Measurements from ENCODE around the gene ZNF700. TPM values are rescaled to one million over a fixed set of nuclear protein-coding genes. Genes with fewer than 3 reads are reported as not detected.

Gene ZNF700
- total RNA-seq, 1 donor from 2014 or later = 3.3 TPM

DNA sequence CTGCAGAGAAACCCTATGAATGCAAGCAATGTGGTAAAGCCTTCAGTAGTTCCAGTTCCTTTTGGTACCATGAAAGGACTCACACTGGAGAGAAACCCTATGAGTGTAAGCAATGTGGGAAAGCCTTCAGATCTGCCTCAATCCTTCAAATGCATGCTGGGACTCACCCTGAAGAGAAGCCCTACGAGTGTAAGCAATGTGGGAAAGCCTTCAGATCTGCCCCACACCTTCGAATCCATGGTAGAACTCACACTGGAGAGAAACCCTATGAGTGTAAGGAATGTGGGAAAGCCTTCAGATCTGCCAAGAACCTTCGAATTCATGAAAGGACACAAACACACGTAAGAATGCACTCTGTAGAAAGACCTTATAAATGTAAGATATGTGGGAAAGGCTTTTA, 54.6 kb downstream of the ZNF700 start:
- TF ChIP-seq, protein P1, sequence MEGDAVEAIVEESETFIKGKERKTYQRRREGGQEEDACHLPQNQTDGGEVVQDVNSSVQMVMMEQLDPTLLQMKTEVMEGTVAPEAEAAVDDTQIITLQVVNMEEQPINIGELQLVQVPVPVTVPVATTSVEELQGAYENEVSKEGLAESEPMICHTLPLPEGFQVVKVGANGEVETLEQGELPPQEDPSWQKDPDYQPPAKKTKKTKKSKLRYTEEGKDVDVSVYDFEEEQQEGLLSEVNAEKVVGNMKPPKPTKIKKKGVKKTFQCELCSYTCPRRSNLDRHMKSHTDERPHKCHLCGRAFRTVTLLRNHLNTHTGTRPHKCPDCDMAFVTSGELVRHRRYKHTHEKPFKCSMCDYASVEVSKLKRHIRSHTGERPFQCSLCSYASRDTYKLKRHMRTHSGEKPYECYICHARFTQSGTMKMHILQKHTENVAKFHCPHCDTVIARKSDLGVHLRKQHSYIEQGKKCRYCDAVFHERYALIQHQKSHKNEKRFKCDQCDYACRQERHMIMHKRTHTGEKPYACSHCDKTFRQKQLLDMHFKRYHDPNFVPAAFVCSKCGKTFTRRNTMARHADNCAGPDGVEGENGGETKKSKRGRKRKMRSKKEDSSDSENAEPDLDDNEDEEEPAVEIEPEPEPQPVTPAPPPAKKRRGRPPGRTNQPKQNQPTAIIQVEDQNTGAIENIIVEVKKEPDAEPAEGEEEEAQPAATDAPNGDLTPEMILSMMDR (IDR thresholded peaks at IDR 0.05; ENCODE audit: borderline replicate concordance) = no peak
- intact Hi-C loops (cut with micrococcal nuclease) = no loop called here
- Histone ChIP-seq H3K27me3 (ENCODE audit: low read depth) (no peaks in the 10 kb centered on the region), H3K27ac (replicated peaks) (no peak overlapping the region), H3K36me3 (peaks cover 47% of the 10 kb centered on the region), H3K4me1 (no peaks in the 10 kb centered on the region), H3K4me3 (no peak overlapping the region), H3K9me3 (replicated peaks) (peaks cover 74% of the 10 kb centered on the region)
- no peak for DNase-seq

DNA sequence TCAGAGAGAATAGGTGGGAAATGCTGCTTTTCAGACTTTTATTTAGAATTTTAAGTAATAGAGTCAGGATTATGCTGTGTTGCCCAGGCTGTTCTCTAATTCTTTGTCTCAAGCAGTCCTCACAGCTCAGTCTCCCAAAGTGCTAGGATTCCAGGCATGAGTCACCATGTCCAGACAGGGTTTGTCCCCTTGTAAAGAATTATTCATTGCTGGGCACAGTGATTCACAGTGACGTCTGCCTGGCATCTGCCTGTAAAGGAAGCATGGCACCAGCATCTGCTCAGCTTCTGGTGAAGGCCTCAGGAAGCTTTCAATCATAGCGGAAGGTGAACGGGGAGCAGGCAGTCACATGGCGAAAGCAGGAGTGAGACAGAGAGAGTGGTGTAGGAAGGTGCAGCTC, 57.6 kb downstream of the ZNF700 start:
- peaks cover 54% of the 10 kb centered on the region for H3K9me3 ChIP-seq (replicated peaks)
- intact Hi-C loops (cut with micrococcal nuclease) = loop anchor here (10.0 kb wide), 1 partner anchor 58 kb away; the partner anchor contains the start of gene ZNF700
- TF ChIP-seq, protein P1 (IDR thresholded peaks at IDR 0.05; ENCODE audit: borderline replicate concordance) = no peak

DNA sequence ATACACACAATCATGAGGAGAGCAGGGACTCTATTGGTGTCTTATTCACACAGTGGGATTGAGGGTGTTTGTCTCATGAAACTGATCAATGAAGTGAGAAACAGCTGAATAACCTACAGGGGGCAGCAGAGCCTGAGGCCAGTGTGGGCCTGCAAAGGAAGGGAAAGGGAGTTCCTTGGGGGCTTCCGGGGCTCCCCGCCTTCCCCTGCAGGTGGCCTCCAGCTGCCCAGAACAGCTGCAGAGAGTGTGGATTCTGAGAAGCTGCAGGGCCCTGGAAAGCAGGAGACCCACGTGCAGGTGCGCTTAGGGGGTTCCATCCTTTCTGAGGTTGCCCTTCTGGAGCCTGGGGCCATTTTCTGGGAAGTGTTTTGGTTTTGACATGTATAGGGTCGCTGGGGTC, 60.1 kb downstream of the ZNF700 start:
- peaks cover 28% of the 10 kb centered on the region for H3K4me1 ChIP-seq
- H3K36me3 ChIP-seq = peaks cover 8% of the 10 kb centered on the region
- H3K9me3 ChIP-seq (replicated peaks) = peaks cover 29% of the 10 kb centered on the region
- no peak overlapping the region for H3K27ac ChIP-seq (replicated peaks)
- DNase-seq = no peak
- no peak overlapping the region for H3K4me3 ChIP-seq
- no peaks in the 10 kb centered on the region for H3K27me3 ChIP-seq (ENCODE audit: low read depth)
- TF ChIP-seq, protein P1 (IDR thresholded peaks at IDR 0.05; ENCODE audit: borderline replicate concordance) = peak; percentile 19
- intact Hi-C loops (cut with micrococcal nuclease) = loop anchor here (10.0 kb wide), 1 partner anchor 60 kb away; the partner anchor contains the start of gene ZNF700

More for the DNA sequence above, 57.6 kb downstream of the ZNF700 start:
- H3K4me3 ChIP-seq = no peak overlapping the region
- H3K27me3 ChIP-seq (ENCODE audit: low read depth) = no peaks in the 10 kb centered on the region
- peaks cover 33% of the 10 kb centered on the region for H3K36me3 ChIP-seq
- no peak overlapping the region for H3K27ac ChIP-seq (replicated peaks)
- H3K4me1 ChIP-seq = peaks cover 6% of the 10 kb centered on the region
- DNase-seq = no peak

DNA sequence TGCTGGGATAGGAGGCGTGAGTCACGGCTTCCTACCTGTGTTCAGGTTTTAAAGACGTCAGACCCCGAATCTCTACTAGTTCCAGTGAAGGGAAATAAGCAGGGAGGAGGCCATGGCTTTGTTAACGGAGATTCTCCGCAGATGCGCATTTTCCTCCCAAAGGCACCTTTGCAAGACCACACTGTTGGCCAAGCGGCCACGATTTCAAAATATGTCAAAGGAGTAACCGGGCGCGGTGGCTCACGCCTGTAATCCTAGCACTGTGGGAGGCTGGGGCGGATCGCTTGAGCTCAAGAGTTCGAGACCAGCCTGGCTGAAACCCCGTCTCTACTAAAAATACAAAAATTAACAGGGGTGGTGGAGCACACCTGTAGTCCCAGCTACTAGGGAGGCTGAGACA, 61.8 kb downstream of the ZNF700 start:
- intact Hi-C loops (cut with micrococcal nuclease) = loop anchor here (10.0 kb wide), 1 partner anchor 62 kb away; the partner anchor contains the start of gene ZNF700
- H3K36me3 ChIP-seq = no peaks in the 10 kb centered on the region
- H3K9me3 ChIP-seq (replicated peaks) = peaks cover 12% of the 10 kb centered on the region
- no peak overlapping the region for H3K27ac ChIP-seq (replicated peaks)
- peak overlapping the region; percentile 83 for H3K4me3 ChIP-seq
- no peaks in the 10 kb centered on the region for H3K27me3 ChIP-seq (ENCODE audit: low read depth)
- no peak for DNase-seq
- TF ChIP-seq, protein P1 (IDR thresholded peaks at IDR 0.05; ENCODE audit: borderline replicate concordance) = no peak
- peaks cover 28% of the 10 kb centered on the region for H3K4me1 ChIP-seq

DNA sequence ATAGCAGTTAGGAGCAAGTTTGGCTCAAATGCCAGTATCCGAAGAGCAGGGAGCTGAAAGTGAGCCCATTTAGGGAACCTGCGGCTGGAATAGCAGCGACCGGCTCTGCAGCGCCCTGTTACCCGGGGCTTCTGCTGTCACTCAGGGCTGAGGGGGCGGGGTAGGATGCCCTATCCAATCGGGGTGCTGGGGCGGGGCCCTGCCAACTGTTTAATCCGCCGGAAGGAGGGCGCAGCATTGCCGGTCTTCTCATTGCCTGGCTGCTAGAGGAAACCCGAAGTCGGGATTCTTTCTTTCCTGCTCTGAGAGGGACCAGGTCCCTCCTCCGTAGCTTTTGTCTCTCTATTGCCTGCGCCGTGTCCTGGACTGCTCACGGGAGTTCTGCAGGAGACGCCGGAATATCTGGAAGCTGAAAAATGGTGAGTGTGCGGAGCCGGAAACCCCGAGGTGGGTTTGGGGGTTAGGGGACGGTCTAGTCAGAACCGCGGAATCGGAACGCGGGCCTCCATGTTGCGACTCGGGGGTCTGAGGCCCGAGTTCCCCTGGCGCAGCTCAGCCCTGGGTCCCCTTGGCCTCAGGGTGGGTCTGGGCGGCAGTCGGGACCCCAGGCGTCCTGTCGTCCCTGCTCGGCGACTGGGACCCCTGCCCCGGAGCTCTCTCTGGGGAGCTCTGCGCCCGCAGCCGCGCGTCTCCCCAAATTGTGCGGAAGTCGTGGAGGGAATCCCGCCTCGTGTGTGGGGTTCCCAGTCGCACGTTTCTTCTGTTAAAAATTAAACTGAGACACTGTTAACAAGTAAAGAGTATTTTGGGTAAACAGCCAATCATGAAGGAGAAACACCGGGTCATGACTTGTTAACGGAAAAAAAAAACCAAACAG, 62.7 kb downstream of the ZNF700 start:
- Histone ChIP-seq H3K4me1 (peaks cover 28% of the 10 kb centered on the region), H3K27me3 (ENCODE audit: low read depth) (no peaks in the 10 kb centered on the region), H3K27ac (replicated peaks) (peak overlapping the region; percentile 83), H3K36me3 (no peaks in the 10 kb centered on the region), H3K9me3 (replicated peaks) (peaks cover 3% of the 10 kb centered on the region), H3K4me3 (peak overlapping the region; percentile 83)
- peak; percentile 97 for DNase-seq
- TF ChIP-seq, protein P1 (IDR thresholded peaks at IDR 0.05; ENCODE audit: borderline replicate concordance) = no peak
- intact Hi-C loops (cut with micrococcal nuclease) = loop anchor here (10.0 kb wide), 1 partner anchor 63 kb away; the partner anchor contains the start of gene ZNF700
